IMR-90 (cell line): Measurements from ENCODE around the gene CBLIF. TPM values are rescaled to one million over a fixed set of nuclear protein-coding genes. Genes with fewer than 3 reads are reported as not detected.

ENCODE experiments used
- ATAC-seq: fragments of 200-7000 bp; cut with Tn5 transposase; 2 replicates; pipeline ENCODE4 v1.9.1; 2020; ENCODE audit warnings: low read depth, mild to moderate bottlenecking, moderate library complexity
- BruUV-seq: library from RNA; stranded (reverse); fragments of 400-500 nt; replicated peaks from 2 replicates; lab custom pipeline; 2021; lab: Mats Ljungman, UMichigan
- CTCF ChIA-PET: fragments of 300-600 bp; formaldehyde crosslinking; extraction: SDS; loops from one replicate; lab custom pipeline; 2021; ENCODE audit warnings: antibody characterized with exemption; lab: Yijun Ruan, JAX
- POLR2A ChIA-PET: fragments of 300-600 bp; sonication (Branson Sonifier 250); formaldehyde crosslinking; loops from one replicate; lab custom pipeline; 2022; ENCODE audit warnings: antibody characterized with exemption; ENCODE audit not compliant: unreplicated experiment; lab: Charles Lee
- DNase-seq: peaks from one replicate; pipeline ENCODE4 v3.0.0; 2013
- H2AFZ ChIP-seq: replicated peaks from 2 replicates; pipeline ENCODE3; 2013; ENCODE audit warnings: low read length, mild to moderate bottlenecking; ENCODE audit not compliant: poor library complexity
- H2AK5ac ChIP-seq: 2 replicates; pipeline ENCODE4 v1.6.1; 2013; ENCODE audit warnings: low read depth, low read length, inconsistent platforms
- H2AK9ac ChIP-seq: replicated peaks from 2 replicates; pipeline ENCODE3; 2013; ENCODE audit warnings: mild to moderate bottlenecking, low read depth, low read length, moderate library complexity; ENCODE audit not compliant: poor library complexity
- H2BK120ac ChIP-seq: 2 replicates; pipeline ENCODE4 v1.6.1; 2013; ENCODE audit warnings: low read depth, low read length, inconsistent platforms
- H2BK15ac ChIP-seq: 3 replicates; pipeline ENCODE4 v1.6.1; 2013; ENCODE audit warnings: low read depth, low read length, inconsistent platforms
- H2BK20ac ChIP-seq: 2 replicates; pipeline ENCODE4 v1.6.1; 2013; ENCODE audit warnings: low read depth, mild to moderate bottlenecking, inconsistent platforms, low read length, moderate library complexity
- H2BK5ac ChIP-seq: 2 replicates; pipeline ENCODE4 v1.6.1; 2013; ENCODE audit warnings: mild to moderate bottlenecking, low read depth, low read length, inconsistent platforms; ENCODE audit not compliant: poor library complexity, severe bottlenecking
- H3K14ac ChIP-seq: replicated peaks from 2 replicates; pipeline ENCODE4 v1.6.1; 2013; ENCODE audit warnings: low read depth, low read length, inconsistent platforms
- H3K18ac ChIP-seq: 2 replicates; pipeline ENCODE4 v1.6.1; 2013; ENCODE audit warnings: low read depth, low read length, control low read depth
- H3K23ac ChIP-seq: 2 replicates; pipeline ENCODE4 v1.6.1; 2013; ENCODE audit warnings: low read depth, low read length, inconsistent platforms
- H3K27ac ChIP-seq: 2 replicates; pipeline ENCODE4 v1.5.1; 2013; ENCODE audit warnings: mild to moderate bottlenecking, control low read depth, low read length; ENCODE audit not compliant: insufficient read depth
- H3K27me3 ChIP-seq: 2 replicates; pipeline ENCODE4 v1.6.1; 2013; ENCODE audit warnings: low read length; ENCODE audit not compliant: control insufficient read depth, insufficient read depth
- H3K36me3 ChIP-seq: 2 replicates; pipeline ENCODE4 v1.6.1; 2013; ENCODE audit warnings: low read length, mixed read lengths; ENCODE audit not compliant: control insufficient read depth, insufficient read depth
- H3K4ac ChIP-seq: 2 replicates; pipeline ENCODE4 v1.6.1; 2013; ENCODE audit warnings: low read depth, low read length, inconsistent platforms
- H3K4me1 ChIP-seq: 2 replicates; pipeline ENCODE4 v1.6.1; 2013; ENCODE audit warnings: low read length, mixed read lengths; ENCODE audit not compliant: control insufficient read depth, insufficient read depth
- H3K4me2 ChIP-seq: 2 replicates; pipeline ENCODE4 v1.6.1; 2013; ENCODE audit warnings: low read depth, mild to moderate bottlenecking, control low read depth, low read length, moderate library complexity
- H3K4me3 ChIP-seq: 2 replicates; pipeline ENCODE4 v1.5.1; 2013; ENCODE audit warnings: low read depth, mild to moderate bottlenecking, control low read depth, low read length, moderate library complexity; ENCODE audit not compliant: insufficient read depth
- H3K56ac ChIP-seq: 2 replicates; pipeline ENCODE4 v1.6.1; 2013; ENCODE audit warnings: low read length, inconsistent platforms; ENCODE audit not compliant: insufficient read depth; ENCODE audit errors: extremely low read depth
- H3K79me1 ChIP-seq, 2 experiments: 2 replicates each; pipeline ENCODE4 v1.6.1; 2013; ENCODE audit warnings: low read length in 2 of 2, inconsistent platforms in 1 of 2, low read depth in 1 of 2
- H3K9ac ChIP-seq: 2 replicates; pipeline ENCODE4 v1.6.1; 2013; ENCODE audit warnings: low read depth, low read length, control low read depth
- H3K9me1 ChIP-seq: 2 replicates; pipeline ENCODE4 v1.6.1; 2013; ENCODE audit warnings: low read length, inconsistent platforms; ENCODE audit not compliant: insufficient read depth
- H3K9me3 ChIP-seq: 2 replicates; pipeline ENCODE4 v1.6.1; 2013; ENCODE audit warnings: low read length; ENCODE audit not compliant: control insufficient read depth, insufficient read depth
- H4K20me1 ChIP-seq: 2 replicates; pipeline ENCODE4 v1.6.1; 2013; ENCODE audit warnings: low read length, inconsistent platforms; ENCODE audit not compliant: insufficient read depth
- H4K5ac ChIP-seq: 2 replicates; pipeline ENCODE4 v1.6.1; 2013; ENCODE audit warnings: mild to moderate bottlenecking, low read depth, low read length, control low read depth
- H4K8ac ChIP-seq, 2 experiments: 2 replicates each; pipeline ENCODE4 v1.6.1; 2013; ENCODE audit warnings: low read depth in 2 of 2, low read length in 2 of 2, control low read depth in 1 of 2, inconsistent platforms in 1 of 2
- H4K91ac ChIP-seq: 2 replicates; pipeline ENCODE4 v1.6.1; 2013; ENCODE audit warnings: low read depth, low read length, inconsistent platforms; ENCODE audit not compliant: insufficient read depth
- BHLHE40 ChIP-seq: fragments of 150-350 bp; IDR thresholded peaks from 2 replicates; pipeline ENCODE4 v1.6.1; 2016; ENCODE audit warnings: mild to moderate bottlenecking, low read depth, low read length
- CEBPB ChIP-seq: IDR thresholded peaks from 2 replicates; pipeline ENCODE4 v1.6.1; 2012; ENCODE audit warnings: low read depth, low read length, improper control_type of control experiment
- CHD1 ChIP-seq: IDR thresholded peaks from 2 replicates; pipeline ENCODE4 v1.6.1; 2012; ENCODE audit warnings: low read depth, low read length, improper control_type of control experiment
- CTCF ChIP-seq: conservative IDR thresholded peaks from 2 replicates; pipeline ENCODE4 v1.5.1; 2012; ENCODE audit warnings: mild to moderate bottlenecking, low read depth, low read length, improper control_type of control experiment
- ELK1 ChIP-seq: fragments of 150-350 bp; IDR thresholded peaks from 2 replicates; pipeline ENCODE4 v1.6.1; 2016; ENCODE audit warnings: low read depth, mild to moderate bottlenecking, low read length, moderate library complexity, borderline replicate concordance
- FOS ChIP-seq: fragments of 150-350 bp; IDR thresholded peaks from 2 replicates; pipeline ENCODE4 v1.6.1; 2016; ENCODE audit warnings: low read depth, low read length
- MAFK ChIP-seq: IDR thresholded peaks from 2 replicates; pipeline ENCODE4 v1.6.1; 2012; ENCODE audit warnings: low read depth, low read length, improper control_type of control experiment
- MAZ ChIP-seq: IDR thresholded peaks from 2 replicates; pipeline ENCODE4 v1.6.1; 2012; ENCODE audit warnings: low read depth, mild to moderate bottlenecking, low read length, improper control_type of control experiment, moderate library complexity, borderline replicate concordance
- MXI1 ChIP-seq: IDR thresholded peaks from 2 replicates; pipeline ENCODE4 v1.6.1; 2012; ENCODE audit warnings: low read depth, mild to moderate bottlenecking, low read length, moderate library complexity, borderline replicate concordance
- NFE2L2 ChIP-seq: fragments of 150-350 bp; IDR thresholded peaks from 2 replicates; pipeline ENCODE4 v1.6.1; 2016; ENCODE audit warnings: low read depth, mild to moderate bottlenecking, low read length
- POLR2A ChIP-seq: IDR thresholded peaks from 2 replicates; pipeline ENCODE4 v1.6.1; 2012; ENCODE audit warnings: mild to moderate bottlenecking, low read depth, low read length
- RAD21 ChIP-seq: IDR thresholded peaks from 2 replicates; pipeline ENCODE4 v1.6.1; 2012; ENCODE audit warnings: low read length, improper control_type of control experiment
- RCOR1 ChIP-seq: IDR thresholded peaks from 2 replicates; pipeline ENCODE4 v1.6.1; 2012; ENCODE audit warnings: mild to moderate bottlenecking, low read length, improper control_type of control experiment; ENCODE audit not compliant: insufficient replicate concordance
- RFX5 ChIP-seq: IDR thresholded peaks from 2 replicates; pipeline ENCODE4 v1.8.0; 2012; ENCODE audit warnings: low read depth, mild to moderate bottlenecking, low read length, moderate library complexity
- SMC3 ChIP-seq: fragments of 150-350 bp; IDR thresholded peaks from 2 replicates; pipeline ENCODE4 v1.6.1; 2016; ENCODE audit warnings: low read depth, mild to moderate bottlenecking, antibody characterized with exemption, low read length, moderate library complexity
- USF2 ChIP-seq: fragments of 150-350 bp; IDR thresholded peaks from 2 replicates; pipeline ENCODE4 v1.6.1; 2017; ENCODE audit warnings: mild to moderate bottlenecking, antibody characterized with exemption, low read length, low read depth
- WGBS, 2 experiments: methylation state at CpG; one replicate each; pipeline versions ENCODE4 v1.1.5 to v1.1.7; 2013; ENCODE audit warnings: missing lambda C conversion rate in 2 of 2; ENCODE audit not compliant: insufficient read length in 1 of 2; ENCODE audit errors: extremely low coverage in 2 of 2; 5-methylcytosine and 5-hydroxymethylcytosine counted together
- dilution Hi-C: fragments of 300-500 bp; cut with HindIII; formaldehyde crosslinking; loops from one replicate; pipeline ENCODE4 v1.14.3; 2018; ENCODE audit warnings: low sequenced_read_pairs; ENCODE audit not compliant: unreplicated experiment
- in situ Hi-C: fragments of 300-500 bp; cut with MboI; formaldehyde crosslinking; loops from 3 replicates; pipeline ENCODE4 v1.14.3; 2019; ENCODE audit warnings: low sequenced_read_pairs, inconsistent platforms, mixed read lengths
- intact Hi-C: fragments of 100-400 bp; cut with micrococcal nuclease; formaldehyde crosslinking; loops from 2 replicates; pipeline ENCODE4 v1.10.0; 2022
- polyA plus RNA-seq, 3 experiments: library from polyadenylated mRNA; depleted of rRNA; stranded (reverse); fragments of >200 nt; gene quantifications; 2 replicates each; pipeline ENCODE4 v1.2.3, GENCODE V29; 2012; ENCODE audit warnings: low replicate concordance in 1 of 3
- total RNA-seq: library from RNA; depleted of rRNA; stranded (reverse); fragments of >200 nt; gene quantifications from 2 replicates; pipeline ENCODE4 v1.2.3, GENCODE V29; 2012

CBLIF gene
- total and polyA plus RNA-seq, 2 of the 4 experiments (the other 2 are of a cell fraction), result not detected

- BruUV-seq, result no TSS peak
- CTCF ChIA-PET, result no interaction called here
These were observed 3.0 kb downstream of the CBLIF start for GRCh38 chr11:59842316-59842715.

More at GRCh38 chr11:59842316-59842715, 3.0 kb downstream of the CBLIF start:
- POLR2A ChIA-PET, result no interaction called here
- Histone ChIP-seq H3K23ac (no peak overlapping the region), H3K27me3 (no peaks in the 10 kb centered on the region; the same call in 1 of the 2 replicates), H4K91ac (no peak overlapping the region), H2BK5ac (no peak overlapping the region), H3K27ac (no peak overlapping the region), H2BK15ac (no peak overlapping the region), H2AK5ac (no peak overlapping the region), H2BK120ac (no peak overlapping the region), H3K14ac (no peak overlapping the region), H3K9me1 (no peaks in the 10 kb centered on the region), H3K18ac (no peak overlapping the region), H3K9ac (no peak overlapping the region), H3K4me1 (no peaks in the 10 kb centered on the region), H2BK20ac (no peak overlapping the region), H2AFZ (no peak overlapping the region), H4K20me1 (no peaks in the 10 kb centered on the region), H3K4me3 (no peak overlapping the region), H4K5ac (no peak overlapping the region), H3K9me3 (no peaks in the 10 kb centered on the region), H4K8ac (no peak overlapping the region), H2AK9ac (no peak overlapping the region), H3K56ac (no peak overlapping the region), H3K36me3 (no peaks in the 10 kb centered on the region), H3K4me2 (no peak overlapping the region), H3K4ac (no peak overlapping the region), H3K79me1 (no peaks in the 10 kb centered on the region)
- TF ChIP-seq CEBPB (no peak), POLR2A (no peak), SMC3 (no peak), RFX5 (no peak), USF2 (no peak), RAD21 (no peak), RCOR1 (no peak), ELK1 (no peak), MAZ (no peak), BHLHE40 (no peak), MAFK (no peak), NFE2L2 (no peak), MXI1 (no peak), FOS (no peak), CTCF (no peak), CHD1 (no peak)
- in situ Hi-C loops, result loop anchor here (25.0 kb wide), 1 partner anchor 345 kb away; the partner anchor contains the start of gene MS4A6A
- intact Hi-C loops, result no loop called here
- WGBS, 2 experiments, result 47% methylated on average over 3 of the region's 12 CpGs; no CpG with 5 or more reads in 1 of the 2 experiments
- ATAC-seq, result no peak
- dilution Hi-C loops, result no loop called here
- DNase-seq, result no peak
